ENCODE results near the gene HOXA13. TPM values are rescaled to one million over a fixed set of nuclear protein-coding genes. Genes with fewer than 3 reads are reported as not detected.

Gene HOXA13
- total and polyA plus RNA-seq, 10 of the 15 experiments (the other 5 are each of a cell fraction or from before 2014, with no cell fraction given), result not detected

- no peak for TF ChIP-seq PRDM15 (CRISPR knock-in tag; IDR thresholded peaks at IDR 0.05)
Measured at GRCh38 chr7:27223941-27224575, 24.2 kb upstream of the HOXA13 start (continued).

- CTCF ChIA-PET, result no interaction called here
- TF ChIP-seq CBX5 (IDR thresholded peaks at IDR 0.05; ENCODE audit: low read depth) (no peak), SREBF1 (IDR thresholded peaks at IDR 0.05; ENCODE audit: low read length) (no peak), BACH1 (IDR thresholded peaks at IDR 0.05; ENCODE audit: borderline replicate concordance) (no peak), HDAC2 (IDR thresholded peaks at IDR 0.05) (no peak), SIX5 (IDR thresholded peaks at IDR 0.05; ENCODE audit: low read depth, low read length, severe bottlenecking) (no peak), STAT3 (IDR thresholded peaks at IDR 0.05; ENCODE audit: low read depth, low read length) (no peak), ZNF207 (IDR thresholded peaks at IDR 0.05; ENCODE audit: borderline replicate concordance) (no peak), MYB (IDR thresholded peaks at IDR 0.05; ENCODE audit: borderline replicate concordance, low read depth, low read length) (no peak), ZNF592 (IDR thresholded peaks at IDR 0.05) (no peak), RFX5 (IDR thresholded peaks at IDR 0.05; ENCODE audit: low read depth, low read length) (no peak), PBX3 (IDR thresholded peaks at IDR 0.05; ENCODE audit: insufficient replicate concordance, low read depth, low read length) (no peak)
Measured at GRCh38 chr7:27221201-27221797, 21.4 kb upstream of the HOXA13 start.

More at GRCh38 chr7:27221201-27221797, 21.4 kb upstream of the HOXA13 start:
- H3K9me3 ChIP-seq (replicated peaks; ENCODE audit: control insufficient read depth, insufficient read depth, low read length), result no peaks in the 10 kb centered on the region
- no peak overlapping the region for H3K4me2 ChIP-seq (ENCODE audit: control insufficient read depth, insufficient read depth)
- no peaks in the 10 kb centered on the region for H3K4me1 ChIP-seq (ENCODE audit: control insufficient read depth, insufficient read depth, low read length)
- ATAC-seq (peak; percentile 49; the same call in 2 of the 3 replicates), DNase-seq (ENCODE audit: low read depth, low spot score) (no peak), FAIRE-seq (no peak)
- SMC1A ChIA-PET (ENCODE audit: uncharacterized antibody, unreplicated experiment), result no interaction called here
- no TSS peak for BruUV-seq (replicated peaks)
- intact Hi-C loops (cut with micrococcal nuclease; ENCODE audit: unreplicated experiment) (no loop called here), in situ Hi-C loops (cut with MboI) (no loop called here)
- 67% methylated on average over 3 of the region's 3 CpGs for WGBS (ENCODE audit: insufficient coverage, insufficient replicate concordance, low lambda C conversion rate, missing lambda C conversion rate)
- POLR2A ChIA-PET, result interaction anchor here (1.0 kb wide), 1 partner anchor 11 kb away, joined by 3 read pairs; no protein-coding TSS in a partner anchor
- H2AFZ ChIP-seq (ENCODE audit: control insufficient read depth, low read depth, low read length), result no peak overlapping the region
- no peaks in the 10 kb centered on the region for H3K36me3 ChIP-seq (ENCODE audit: control insufficient read depth in 2 of 2, insufficient read depth in 2 of 2, low read length in 1 of 2)
- no peaks in the 10 kb centered on the region; the same call in 1 of the 2 replicates for H4K20me1 ChIP-seq (ENCODE audit: control insufficient read depth, insufficient read depth)
- H3K9ac ChIP-seq (ENCODE audit: control insufficient read depth, insufficient read depth, low read length), result no peak overlapping the region
- RAD21 ChIA-PET (ENCODE audit: unreplicated experiment), result no interaction called here
- no peaks in the 10 kb centered on the region for H3K79me2 ChIP-seq (ENCODE audit: control insufficient read depth, insufficient read depth, low read length)
- H3K4me3 ChIP-seq, result no peak overlapping the region
- no peak overlapping the region for H3K27ac ChIP-seq (ENCODE audit: control insufficient read depth, insufficient read depth)
- H3K27me3 ChIP-seq (replicated peaks in 1 of 2; ENCODE audit: control insufficient read depth in 2 of 2, insufficient read depth in 2 of 2, low read length in 1 of 2), result peaks cover 5 to 11% of the 10 kb centered on the region in 2 experiments; a peak in 3 of 4 replicates
